Peyer's patch (tissue), 4 donors: ENCODE results near the gene CEMIP. TPM values are rescaled to one million over a fixed set of nuclear protein-coding genes. Genes with fewer than 3 reads are reported as not detected.

Experiments used
- DNase-seq, 3 donors: peaks; one replicate each; pipeline ENCODE4 v3.0.0-alpha.2; 2017 to 2019
- H3K27ac ChIP-seq, 4 donors: fragments of 200-600 bp; sonication (generic); one replicate each; pipeline ENCODE4 v1.5.1; 2016 to 2019
- H3K27me3 ChIP-seq, 2 donors: fragments of 200-600 bp; sonication (generic); one replicate each; pipeline ENCODE4 v1.5.1; 2019
- H3K36me3 ChIP-seq, 3 donors: fragments of 200-600 bp; sonication (generic); one replicate each; pipeline ENCODE4 v1.5.1; 2016 to 2019
- H3K4me1 ChIP-seq, 4 donors: fragments of 200-600 bp; sonication (generic); one replicate each; pipeline ENCODE4 v1.5.1; 2016 to 2019
- H3K4me3 ChIP-seq, 4 donors: fragments of 200-600 bp; sonication (generic); 1 replicate in 3 of 4; 2 replicates in 1 of 4; pipeline ENCODE4 v1.5.1; 2016 to 2019; ENCODE audit warnings: mild to moderate bottlenecking in 1 of 4
- H3K9me3 ChIP-seq, 4 donors: fragments of 200-600 bp; sonication (generic); one replicate each; pipeline ENCODE4 v1.5.1; 2016 to 2019; ENCODE audit warnings: mild to moderate bottlenecking in 1 of 4
- POLR2A ChIP-seq, 2 donors: fragments of 450-650 bp; IDR thresholded peaks; one replicate each; pipeline ENCODE4 v1.5.1; 2017; ENCODE audit warnings: antibody characterized with exemption in 2 of 2, mild to moderate bottlenecking in 2 of 2, moderate library complexity in 2 of 2
- total RNA-seq, 4 donors: library from RNA; depleted of rRNA; stranded (reverse); fragments of >200 nt; gene quantifications; one replicate each; pipeline ENCODE4 v1.1.0, GENCODE V29; 2016
- TF ChIP-seq, protein P1 (sequence below), 6 experiments: fragments of 450-650 bp in 4 of 6; fragments of 200-600 bp in 2 of 6; sonication (generic) in 1 of 6; IDR thresholded peaks; one replicate each; pipeline ENCODE4 v1.5.1; 2017 to 2019; ENCODE audit warnings: antibody characterized with exemption in 6 of 6, mild to moderate bottlenecking in 3 of 6, moderate library complexity in 1 of 6

CEMIP gene
- total RNA-seq, 4 donors from 2014 or later: 0.27 to 0.83 (median 0.57) TPM; not detected in 1

GRCh38 chr15:80787316-80787715, 8.1 kb downstream of the CEMIP start:
- Histone ChIP-seq H3K9me3 (no peaks in the 10 kb centered on the region), H3K27ac (no peak overlapping the region), H3K27me3 (no peaks in the 10 kb centered on the region), H3K4me1 (no peaks in the 10 kb centered on the region), H3K36me3 (no peaks in the 10 kb centered on the region), H3K4me3 (no peak overlapping the region)
- TF ChIP-seq, protein P1, sequence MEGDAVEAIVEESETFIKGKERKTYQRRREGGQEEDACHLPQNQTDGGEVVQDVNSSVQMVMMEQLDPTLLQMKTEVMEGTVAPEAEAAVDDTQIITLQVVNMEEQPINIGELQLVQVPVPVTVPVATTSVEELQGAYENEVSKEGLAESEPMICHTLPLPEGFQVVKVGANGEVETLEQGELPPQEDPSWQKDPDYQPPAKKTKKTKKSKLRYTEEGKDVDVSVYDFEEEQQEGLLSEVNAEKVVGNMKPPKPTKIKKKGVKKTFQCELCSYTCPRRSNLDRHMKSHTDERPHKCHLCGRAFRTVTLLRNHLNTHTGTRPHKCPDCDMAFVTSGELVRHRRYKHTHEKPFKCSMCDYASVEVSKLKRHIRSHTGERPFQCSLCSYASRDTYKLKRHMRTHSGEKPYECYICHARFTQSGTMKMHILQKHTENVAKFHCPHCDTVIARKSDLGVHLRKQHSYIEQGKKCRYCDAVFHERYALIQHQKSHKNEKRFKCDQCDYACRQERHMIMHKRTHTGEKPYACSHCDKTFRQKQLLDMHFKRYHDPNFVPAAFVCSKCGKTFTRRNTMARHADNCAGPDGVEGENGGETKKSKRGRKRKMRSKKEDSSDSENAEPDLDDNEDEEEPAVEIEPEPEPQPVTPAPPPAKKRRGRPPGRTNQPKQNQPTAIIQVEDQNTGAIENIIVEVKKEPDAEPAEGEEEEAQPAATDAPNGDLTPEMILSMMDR (IDR thresholded peaks at IDR 0.05): no peak
- DNase-seq: no peak

DNA sequence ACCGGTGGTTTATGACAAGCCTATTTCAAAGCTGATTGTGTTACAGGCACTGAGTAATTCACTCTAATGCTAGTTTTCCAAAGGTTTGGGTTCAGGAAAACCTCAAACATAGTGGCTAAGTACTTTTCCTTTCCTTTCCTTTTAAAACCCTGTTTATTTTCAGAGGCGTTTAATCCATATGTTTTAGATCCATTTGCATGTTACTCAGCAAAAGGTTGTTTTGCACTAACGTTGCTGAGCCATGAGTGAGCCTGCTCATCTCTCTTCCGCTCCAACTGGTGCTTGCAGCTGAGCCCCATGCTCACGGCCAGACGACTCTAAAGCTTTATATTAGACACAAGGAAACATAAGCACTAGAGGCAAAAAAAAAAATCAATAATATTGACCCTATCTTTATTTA, 9.4 kb downstream of the CEMIP start:
- no peak for TF ChIP-seq POLR2A (IDR thresholded peaks at IDR 0.05)
- Histone ChIP-seq H3K9me3 (no peaks in the 10 kb centered on the region), H3K27me3 (no peaks in the 10 kb centered on the region), H3K4me3 (no peak overlapping the region), H3K36me3 (no peaks in the 10 kb centered on the region), H3K4me1 (no peaks in the 10 kb centered on the region), H3K27ac (no peak overlapping the region)
- DNase-seq: no peak

DNA sequence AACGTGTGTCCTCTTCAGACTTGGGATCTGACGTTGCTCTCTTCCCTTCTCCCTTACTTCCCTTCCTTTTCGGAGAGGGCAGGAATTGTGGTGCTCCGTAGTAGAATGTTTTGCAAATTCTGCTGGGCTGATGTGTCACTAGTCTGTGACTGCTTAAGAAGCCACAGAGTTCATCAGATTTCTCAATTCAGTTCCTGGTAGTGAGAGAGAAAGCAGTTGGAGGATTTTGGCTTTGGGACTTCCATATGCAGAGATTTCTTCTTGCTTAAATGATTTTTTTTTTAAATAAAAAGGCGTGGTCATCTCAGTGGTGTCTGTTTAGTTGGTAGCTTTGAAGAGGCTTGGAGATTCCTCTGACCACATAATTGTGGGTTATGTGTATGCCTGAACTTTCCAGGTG, 10.1 kb downstream of the CEMIP start:
- Histone ChIP-seq H3K27ac (no peak overlapping the region), H3K4me3 (no peak overlapping the region), H3K4me1 (no peaks in the 10 kb centered on the region), H3K9me3 (no peaks in the 10 kb centered on the region), H3K36me3 (no peaks in the 10 kb centered on the region), H3K27me3 (no peaks in the 10 kb centered on the region)
- TF ChIP-seq POLR2A (IDR thresholded peaks at IDR 0.05): no peak
- TF ChIP-seq, protein P1 (IDR thresholded peaks at IDR 0.05): no peak
- DNase-seq: no peak

DNA sequence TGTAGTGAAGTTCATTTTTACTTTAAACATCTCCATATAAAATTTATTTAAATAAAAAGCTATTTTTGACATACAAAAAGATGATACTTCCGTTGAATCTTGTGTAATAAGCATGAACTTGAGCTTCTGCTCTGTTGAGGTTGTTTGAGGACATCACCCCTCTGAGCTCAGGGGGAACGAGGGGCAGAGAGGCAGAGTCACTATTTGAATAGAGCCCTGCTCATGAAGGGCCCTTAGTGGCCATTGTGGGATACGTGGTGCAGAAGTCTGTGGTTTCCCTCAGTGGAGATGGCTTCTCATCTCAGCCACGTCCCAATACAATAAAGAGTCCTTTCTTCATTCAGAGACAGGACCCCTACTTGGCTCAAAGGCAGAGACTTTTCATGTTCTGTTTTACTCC, 10.6 kb downstream of the CEMIP start:
- H3K36me3 ChIP-seq: no peaks in the 10 kb centered on the region
- H3K27me3 ChIP-seq: no peaks in the 10 kb centered on the region
- no peak for TF ChIP-seq POLR2A (IDR thresholded peaks at IDR 0.05)
- TF ChIP-seq, protein P1 (IDR thresholded peaks at IDR 0.05): no peak
- no peak overlapping the region for H3K27ac ChIP-seq
- H3K4me1 ChIP-seq: no peaks in the 10 kb centered on the region
- no peak for DNase-seq
- no peaks in the 10 kb centered on the region for H3K9me3 ChIP-seq
- H3K4me3 ChIP-seq: no peak overlapping the region

- TF ChIP-seq, protein P1 (IDR thresholded peaks at IDR 0.05): no peak
- no peak for TF ChIP-seq POLR2A (IDR thresholded peaks at IDR 0.05)
- H3K4me1 ChIP-seq: no peaks in the 10 kb centered on the region
- no peaks in the 10 kb centered on the region for H3K36me3 ChIP-seq
- H3K27ac ChIP-seq: no peak overlapping the region
- no peaks in the 10 kb centered on the region for H3K27me3 ChIP-seq
- H3K9me3 ChIP-seq: no peaks in the 10 kb centered on the region
- no peak overlapping the region for H3K4me3 ChIP-seq
- DNase-seq: no peak
These were observed 11.1 kb downstream of the CEMIP start for GRCh38 chr15:80790236-80790635.

DNA sequence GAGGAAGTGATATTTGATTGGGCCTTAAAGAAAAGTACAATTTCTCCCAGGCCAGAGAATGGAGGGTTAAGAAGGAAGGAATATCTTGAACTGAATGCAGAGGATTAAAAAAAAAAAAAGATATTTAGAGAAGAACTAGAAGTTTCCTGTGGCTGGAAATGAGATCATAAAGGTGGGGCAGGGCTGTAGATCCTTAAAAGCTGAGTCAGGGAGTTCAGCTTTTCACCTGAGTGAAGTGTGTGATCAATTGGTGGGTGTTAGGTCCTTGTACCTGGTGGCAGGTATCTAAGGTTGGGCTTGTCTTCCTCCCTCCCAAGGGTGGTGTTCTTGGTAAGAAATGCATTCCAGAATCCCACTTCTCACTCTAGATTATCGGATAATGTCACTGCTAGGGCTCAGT, 11.8 kb downstream of the CEMIP start:
- no peak overlapping the region for H3K4me3 ChIP-seq
- no peak for DNase-seq
- H3K27me3 ChIP-seq: no peaks in the 10 kb centered on the region
- no peaks in the 10 kb centered on the region for H3K9me3 ChIP-seq
- H3K27ac ChIP-seq: no peak overlapping the region
- H3K4me1 ChIP-seq: no peaks in the 10 kb centered on the region
- no peaks in the 10 kb centered on the region for H3K36me3 ChIP-seq
- no peak for TF ChIP-seq POLR2A (IDR thresholded peaks at IDR 0.05)
- TF ChIP-seq, protein P1 (IDR thresholded peaks at IDR 0.05): no peak
